Mesodermal cell (in vitro differentiated cells): ENCODE results near the gene CLTB. TPM values are rescaled to one million over a fixed set of nuclear protein-coding genes. Genes with fewer than 3 reads are reported as not detected.

Experiments
- H3K27ac ChIP-seq: 2 replicates; pipeline ENCODE4 v1.7.0; 2013; ENCODE audit warnings: mild to moderate bottlenecking, low read depth, low read length, moderate library complexity; ENCODE audit not compliant: severe bottlenecking
- H3K36me3 ChIP-seq: 2 replicates; pipeline ENCODE4 v1.7.1; 2013; ENCODE audit warnings: mild to moderate bottlenecking, low read length, moderate library complexity; ENCODE audit not compliant: control insufficient read depth, insufficient read depth
- H3K4me1 ChIP-seq: one replicate; pipeline ENCODE4 v1.7.1; 2013; ENCODE audit warnings: mild to moderate bottlenecking, low read length; ENCODE audit not compliant: insufficient read depth, control insufficient read depth, poor library complexity, severe bottlenecking
- H3K4me3 ChIP-seq: 2 replicates; pipeline ENCODE4 v1.7.0; 2013; ENCODE audit warnings: low read length, control low read depth, mild to moderate bottlenecking; ENCODE audit not compliant: insufficient read depth, poor library complexity, severe bottlenecking; ENCODE audit errors: extremely low read depth
- H3K9me3 ChIP-seq: 2 replicates; pipeline ENCODE4 v1.7.1; 2013; ENCODE audit warnings: mild to moderate bottlenecking, low read length, moderate library complexity; ENCODE audit not compliant: control insufficient read depth
- WGBS, 2 experiments: methylation state at CpG; one replicate each; pipeline ENCODE4 v1.1.5; 2013; ENCODE audit warnings: missing lambda C conversion rate in 2 of 2; ENCODE audit not compliant: insufficient coverage in 2 of 2; 5-methylcytosine and 5-hydroxymethylcytosine counted together
- polyA plus RNA-seq, 2 experiments: library from polyadenylated mRNA; stranded (reverse); fragments of 50-300 nt; gene quantifications; one replicate each; pipeline ENCODE4 v1.2.3, GENCODE V29; 2013

Gene CLTB
- 53.1 TPM for polyA plus RNA-seq (2013, experiment 1 of 2)
- 44.4 TPM for polyA plus RNA-seq (2013, experiment 2 of 2)

- 1 to 3% methylated on average over 89 to 98 of the region's 107 CpGs for WGBS, 2 experiments
- Histone ChIP-seq H3K9me3 (no peaks in the 10 kb centered on the region), H3K4me3 (peak within 1 kb of the TSS; percentile 75), H3K4me1 (peaks cover 25% of the 10 kb centered on the region), H3K27ac (peak within 1 kb of the TSS; percentile 92), H3K36me3 (peaks cover 6% of the 10 kb centered on the region)
These were observed at the start of gene CLTB for GRCh38 chr5:176415952-176416924. Gene CLTB (minus strand): TSS chr5:176416539. CDS start chr5:176416363, 176 bp downstream.

- 91 to 95% methylated on average over 3 to 4 of the region's 7 CpGs for WGBS, 2 experiments
These were observed 46.9 kb upstream of the CLTB start for GRCh38 chr5:176463113-176463764.

GRCh38 chr5:176461349-176461748 lies 45.0 kb upstream of the CLTB start:
- 100% methylated on average over 1 of the region's 2 CpGs; no CpG with 5 or more reads in 1 of the 2 experiments for WGBS, 2 experiments
- no peak overlapping the region for H3K4me3 ChIP-seq
- peaks cover 25% of the 10 kb centered on the region for H3K36me3 ChIP-seq
- H3K27ac ChIP-seq = no peak overlapping the region
- H3K9me3 ChIP-seq = no peaks in the 10 kb centered on the region
- H3K4me1 ChIP-seq = no peaks in the 10 kb centered on the region

More at GRCh38 chr5:176463113-176463764, 46.9 kb upstream of the CLTB start:
- Histone ChIP-seq H3K27ac (no peak overlapping the region), H3K9me3 (no peaks in the 10 kb centered on the region), H3K4me3 (no peak overlapping the region), H3K4me1 (no peaks in the 10 kb centered on the region), H3K36me3 (peaks cover 22% of the 10 kb centered on the region)

- Histone ChIP-seq H3K36me3 (peaks cover 25% of the 10 kb centered on the region), H3K4me1 (no peaks in the 10 kb centered on the region), H3K27ac (no peak overlapping the region), H3K9me3 (no peaks in the 10 kb centered on the region), H3K4me3 (no peak overlapping the region)
- 100% methylated on average over 1 of the region's 3 CpGs for WGBS, 2 experiments
These were observed 42.7 kb upstream of the CLTB start for GRCh38 chr5:176458904-176459561.

GRCh38 chr5:176454724-176455394 lies 38.5 kb upstream of the CLTB start:
- H3K9me3 ChIP-seq = no peaks in the 10 kb centered on the region
- H3K27ac ChIP-seq = no peak overlapping the region
- H3K4me3 ChIP-seq = no peak overlapping the region
- no peaks in the 10 kb centered on the region for H3K4me1 ChIP-seq
- 96 to 100% methylated on average over 3 of the region's 4 CpGs for WGBS, 2 experiments
- peaks cover 52% of the 10 kb centered on the region for H3K36me3 ChIP-seq

GRCh38 chr5:176450077-176450476 lies 33.7 kb upstream of the CLTB start:
- Histone ChIP-seq H3K4me3 (no peak overlapping the region), H3K27ac (no peak overlapping the region)

GRCh38 chr5:176447978-176448608 lies 31.8 kb upstream of the CLTB start, which contains the start of gene FAF2:
Gene FAF2 (plus strand): TSS chr5:176448385. CDS start chr5:176448408, 23 bp downstream.
- peaks cover 22% of the 10 kb centered on the region for H3K36me3 ChIP-seq
- WGBS, 2 experiments = 0% methylated on average over 22 to 48 of the region's 50 CpGs
- H3K4me3 ChIP-seq = peak within 1 kb of the TSS; percentile 99
- no peaks in the 10 kb centered on the region for H3K9me3 ChIP-seq
- peak within 1 kb of the TSS; percentile 97 for H3K27ac ChIP-seq
- no peaks in the 10 kb centered on the region for H3K4me1 ChIP-seq

More at GRCh38 chr5:176450077-176450476, 33.7 kb upstream of the CLTB start:
- WGBS, 2 experiments = no CpG with 5 or more reads among the region's 1 CpG
- H3K36me3 ChIP-seq = peaks cover 38% of the 10 kb centered on the region
- no peaks in the 10 kb centered on the region for H3K9me3 ChIP-seq
- no peaks in the 10 kb centered on the region for H3K4me1 ChIP-seq

- 0% methylated on average over 34 of the region's 34 CpGs for WGBS, 2 experiments
- Histone ChIP-seq H3K4me1 (no peaks in the 10 kb centered on the region), H3K36me3 (peaks cover 16% of the 10 kb centered on the region), H3K9me3 (no peaks in the 10 kb centered on the region), H3K4me3 (peak overlapping the region; percentile 99), H3K27ac (peak overlapping the region; percentile 94)
These were observed 31.2 kb upstream of the CLTB start for GRCh38 chr5:176447591-176447977.

- Histone ChIP-seq H3K4me1 (peaks cover 3% of the 10 kb centered on the region), H3K9me3 (no peaks in the 10 kb centered on the region)
- WGBS, 2 experiments = 22 to 25% methylated on average over 23 to 27 of the region's 27 CpGs
These were observed 30.7 kb upstream of the CLTB start for GRCh38 chr5:176446884-176447590.

More at GRCh38 chr5:176446884-176447590, 30.7 kb upstream of the CLTB start:
- Histone ChIP-seq H3K4me3 (peak overlapping the region; percentile 99), H3K27ac (peak overlapping the region; percentile 94), H3K36me3 (peaks cover 11% of the 10 kb centered on the region)
